Measurements from ENCODE around the gene MINAR2.

Gene MINAR2

DNA sequence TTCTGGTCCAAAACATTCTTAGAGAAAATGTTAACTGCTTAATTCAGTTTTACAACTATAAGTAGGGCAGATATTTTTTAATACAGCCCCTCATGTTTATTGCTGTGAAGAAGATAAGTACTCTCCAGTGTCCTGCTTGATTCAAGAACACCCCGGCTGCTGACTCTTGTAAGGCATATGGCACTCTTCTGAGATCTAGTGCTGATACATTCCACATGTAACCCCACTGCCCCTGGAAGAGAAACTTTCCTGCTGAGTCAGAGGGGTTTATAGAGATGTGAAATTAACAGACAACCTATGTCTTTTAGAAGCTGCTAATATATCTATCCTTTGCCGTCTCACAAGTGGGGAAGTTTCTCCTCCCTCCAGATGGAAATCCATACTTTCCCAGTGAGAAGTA is 1.0 kb upstream of the MINAR2 start:
- Mint-ChIP-seq H3K9me3 (no peaks in the 10 kb centered on the region), H3K27ac (peak overlapping the region in 1 of 3 experiments; percentile 18), H3K4me1 (peaks cover 15% of the 10 kb centered on the region), H3K36me3 (ENCODE audit: low read depth) (no peaks in the 10 kb centered on the region), H3K4me3 (no peak overlapping the region), H3K27me3 (ENCODE audit: low read depth) (no peaks in the 10 kb centered on the region)
- TF ChIP-seq, protein P1, sequence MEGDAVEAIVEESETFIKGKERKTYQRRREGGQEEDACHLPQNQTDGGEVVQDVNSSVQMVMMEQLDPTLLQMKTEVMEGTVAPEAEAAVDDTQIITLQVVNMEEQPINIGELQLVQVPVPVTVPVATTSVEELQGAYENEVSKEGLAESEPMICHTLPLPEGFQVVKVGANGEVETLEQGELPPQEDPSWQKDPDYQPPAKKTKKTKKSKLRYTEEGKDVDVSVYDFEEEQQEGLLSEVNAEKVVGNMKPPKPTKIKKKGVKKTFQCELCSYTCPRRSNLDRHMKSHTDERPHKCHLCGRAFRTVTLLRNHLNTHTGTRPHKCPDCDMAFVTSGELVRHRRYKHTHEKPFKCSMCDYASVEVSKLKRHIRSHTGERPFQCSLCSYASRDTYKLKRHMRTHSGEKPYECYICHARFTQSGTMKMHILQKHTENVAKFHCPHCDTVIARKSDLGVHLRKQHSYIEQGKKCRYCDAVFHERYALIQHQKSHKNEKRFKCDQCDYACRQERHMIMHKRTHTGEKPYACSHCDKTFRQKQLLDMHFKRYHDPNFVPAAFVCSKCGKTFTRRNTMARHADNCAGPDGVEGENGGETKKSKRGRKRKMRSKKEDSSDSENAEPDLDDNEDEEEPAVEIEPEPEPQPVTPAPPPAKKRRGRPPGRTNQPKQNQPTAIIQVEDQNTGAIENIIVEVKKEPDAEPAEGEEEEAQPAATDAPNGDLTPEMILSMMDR (IDR thresholded peaks at IDR 0.05; ENCODE audit: unreplicated experiment in 3 of 3), result no peak

DNA sequence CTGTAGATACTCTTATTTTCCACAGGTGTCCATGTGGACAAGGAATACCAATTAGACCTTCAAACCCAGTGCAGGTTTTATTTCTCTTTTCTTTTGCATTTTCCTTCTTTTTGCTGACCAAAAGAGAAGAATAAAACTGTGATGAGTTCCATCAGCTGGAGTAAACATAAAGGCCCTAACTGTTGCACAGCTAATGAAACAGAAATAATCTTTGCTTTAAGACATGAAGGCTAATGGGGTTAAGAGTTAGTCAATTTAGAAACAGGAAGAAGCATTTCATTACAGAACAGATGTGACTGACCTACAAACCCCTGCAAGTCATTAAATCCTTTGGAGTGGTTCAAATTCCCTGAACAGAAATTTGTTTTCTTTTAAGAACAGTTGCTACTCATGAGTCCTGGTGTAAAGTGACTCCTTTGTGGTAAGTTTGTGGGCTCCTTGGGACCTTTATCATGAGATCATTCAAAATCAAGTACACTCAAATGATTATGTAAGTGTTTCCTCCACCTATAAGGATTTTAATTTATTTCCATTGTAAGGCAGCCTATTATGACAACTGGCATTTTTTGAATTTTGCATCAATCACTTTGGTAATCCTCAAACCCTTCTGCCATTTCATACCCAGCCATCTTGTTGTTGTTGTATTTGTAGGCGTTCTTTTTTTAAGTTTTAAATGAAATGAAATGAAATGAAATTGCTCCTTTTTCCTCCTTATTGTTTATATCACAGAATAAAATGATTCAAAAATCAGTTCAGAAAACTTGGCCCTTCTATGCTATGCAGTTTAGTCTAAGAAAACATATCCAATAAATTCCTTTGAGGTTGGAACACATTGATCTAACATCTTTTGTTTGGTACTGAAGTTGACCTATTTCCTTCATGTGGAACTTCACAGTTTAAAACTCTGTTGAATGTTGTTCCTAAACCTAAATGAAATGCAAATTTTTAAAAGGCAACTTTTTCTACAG is 1.3 kb downstream of the MINAR2 start:
- Mint-ChIP-seq H3K4me1 (peaks cover 15% of the 10 kb centered on the region), H3K4me3 (no peak overlapping the region), H3K36me3 (ENCODE audit: low read depth) (no peaks in the 10 kb centered on the region), H3K27ac (peak overlapping the region in 1 of 3 experiments; percentile 35), H3K27me3 (ENCODE audit: low read depth) (peaks cover 3% of the 10 kb centered on the region), H3K9me3 (no peaks in the 10 kb centered on the region)
- TF ChIP-seq, protein P1 (IDR thresholded peaks at IDR 0.05; ENCODE audit: unreplicated experiment in 3 of 3), result no peak

DNA sequence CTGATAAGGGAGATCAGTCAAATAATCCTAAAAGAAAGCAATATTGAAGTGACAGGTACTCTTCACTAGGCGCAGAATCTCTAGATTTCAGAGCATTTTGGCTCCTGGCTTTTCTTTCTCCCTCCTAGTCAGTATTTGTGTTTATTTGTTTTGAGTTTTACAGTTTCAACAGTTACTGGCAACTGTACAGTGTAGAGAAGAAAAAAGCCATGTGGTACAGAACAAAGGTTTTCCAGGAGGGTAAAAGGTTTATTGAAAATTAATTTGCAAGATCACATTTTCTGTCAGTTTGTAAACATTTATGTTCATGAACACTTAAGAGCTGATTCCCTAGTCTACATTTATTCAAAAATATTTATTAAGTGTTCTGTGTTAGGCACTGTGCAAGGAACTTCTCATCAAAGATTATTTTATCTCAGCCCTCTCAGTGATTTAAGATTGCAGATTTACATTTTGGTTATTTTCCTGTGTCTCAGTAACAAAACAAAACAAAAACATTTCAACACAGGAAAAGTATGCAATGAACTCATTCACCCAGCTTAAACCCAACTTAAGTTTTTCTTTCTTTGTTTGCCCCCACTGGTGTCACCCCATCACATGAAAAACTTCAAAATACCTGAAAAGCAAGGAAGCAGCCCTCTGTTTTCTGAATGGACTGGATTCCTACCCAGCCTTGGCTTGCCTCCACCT is 12.9 kb downstream of the MINAR2 start:
- TF ChIP-seq, protein P1 (IDR thresholded peaks at IDR 0.05; ENCODE audit: unreplicated experiment in 3 of 3), result no peak
- H3K4me1 Mint-ChIP-seq, result no peaks in the 10 kb centered on the region
- H3K27me3 Mint-ChIP-seq (ENCODE audit: low read depth), result no peaks in the 10 kb centered on the region
- no peak overlapping the region for H3K4me3 Mint-ChIP-seq
- no peaks in the 10 kb centered on the region for H3K36me3 Mint-ChIP-seq (ENCODE audit: low read depth)
- peaks cover 2% of the 10 kb centered on the region for H3K9me3 Mint-ChIP-seq
- no peak overlapping the region for H3K27ac Mint-ChIP-seq

DNA sequence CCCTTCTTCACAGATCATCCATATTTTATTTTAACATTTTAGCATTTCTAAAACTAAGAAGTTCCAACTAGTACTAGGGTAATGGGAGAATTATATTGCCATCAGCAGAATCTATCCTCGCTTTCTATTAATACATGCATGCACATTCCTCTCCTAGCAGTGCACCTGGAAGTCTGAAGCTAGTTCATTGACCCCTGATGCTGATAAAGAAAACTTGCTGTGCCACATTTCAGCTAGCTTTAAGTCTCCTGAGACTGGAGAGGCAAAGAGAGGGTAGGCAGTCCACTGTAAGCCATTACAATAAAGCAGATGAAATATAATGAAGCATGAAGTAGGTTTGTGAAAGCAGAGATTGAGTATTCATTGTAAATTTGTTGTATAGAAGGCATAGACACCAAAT is 15.8 kb downstream of the MINAR2 start:
- no peaks in the 10 kb centered on the region for H3K27me3 Mint-ChIP-seq (ENCODE audit: low read depth)
- no peaks in the 10 kb centered on the region for H3K9me3 Mint-ChIP-seq
- H3K4me1 Mint-ChIP-seq, result peaks cover 6% of the 10 kb centered on the region
- H3K27ac Mint-ChIP-seq, result no peak overlapping the region
- no peaks in the 10 kb centered on the region for H3K36me3 Mint-ChIP-seq (ENCODE audit: low read depth)
- H3K4me3 Mint-ChIP-seq, result no peak overlapping the region
- TF ChIP-seq, protein P1 (IDR thresholded peaks at IDR 0.05; ENCODE audit: unreplicated experiment in 3 of 3), result no peak

DNA sequence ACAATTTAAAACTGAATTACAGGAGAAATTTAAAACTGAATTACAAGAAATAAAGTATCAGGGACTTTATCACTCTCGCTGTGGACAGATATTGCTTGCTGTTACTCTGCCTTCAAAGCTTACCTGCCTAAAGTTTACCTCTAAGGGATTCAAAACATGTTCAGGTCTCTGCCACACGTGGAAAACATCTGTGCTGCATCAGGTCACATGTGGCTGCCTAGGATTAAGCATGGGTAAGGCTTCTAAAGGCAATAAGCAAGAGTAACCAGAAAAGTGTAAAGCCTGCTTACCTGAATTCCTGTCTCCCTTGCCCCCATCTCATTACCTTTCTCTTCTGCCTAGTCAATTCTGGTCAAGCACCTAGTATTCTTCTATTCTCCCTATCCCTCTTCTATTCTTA is 18.9 kb downstream of the MINAR2 start:
- no peaks in the 10 kb centered on the region for H3K9me3 Mint-ChIP-seq
- H3K27me3 Mint-ChIP-seq (ENCODE audit: low read depth), result no peaks in the 10 kb centered on the region
- TF ChIP-seq, protein P1 (IDR thresholded peaks at IDR 0.05; ENCODE audit: unreplicated experiment in 3 of 3), result no peak
- no peak overlapping the region for H3K27ac Mint-ChIP-seq
- no peak overlapping the region for H3K4me3 Mint-ChIP-seq
- H3K36me3 Mint-ChIP-seq (ENCODE audit: low read depth), result no peaks in the 10 kb centered on the region
- H3K4me1 Mint-ChIP-seq, result peaks cover 27% of the 10 kb centered on the region

Measured in nephron (organoid).